Type B pancreatic cell (in vitro differentiated cells): Measurements from ENCODE around the gene FIGN. TPM values are rescaled to one million over a fixed set of nuclear protein-coding genes. Genes with fewer than 3 reads are reported as not detected.

Experiments
- DNase-seq: peaks from one replicate; pipeline ENCODE4 v3.0.0; 2021; ENCODE audit warnings: mixed read lengths; ENCODE audit not compliant: unreplicated experiment; ENCODE audit errors: extremely low spot score
- H3K27ac Mint-ChIP-seq: 2 replicates; pipeline ENCODE4 v1.8.0; 2021; ENCODE audit warnings: mild to moderate bottlenecking, mixed read lengths
- H3K27me3 Mint-ChIP-seq: 2 replicates; pipeline ENCODE4 v1.8.0; 2021; ENCODE audit warnings: mixed read lengths
- H3K36me3 Mint-ChIP-seq: 2 replicates; pipeline ENCODE4 v1.8.0; 2021; ENCODE audit warnings: mixed read lengths
- H3K4me1 Mint-ChIP-seq: one replicate; pipeline ENCODE4 v1.8.0; 2021; ENCODE audit warnings: mixed read lengths; ENCODE audit not compliant: unreplicated experiment
- H3K4me3 Mint-ChIP-seq: 2 replicates; pipeline ENCODE4 v1.8.0; 2021; ENCODE audit warnings: mild to moderate bottlenecking, mixed read lengths
- H3K9me3 Mint-ChIP-seq: 2 replicates; pipeline ENCODE4 v1.8.0; 2021; ENCODE audit warnings: mixed read lengths
- CTCF ChIP-seq: fragments of 200-600 bp; sonication (generic); conservative IDR thresholded peaks from 2 replicates; pipeline ENCODE4 v1.5.0; 2021; ENCODE audit warnings: antibody characterized with exemption, mild to moderate bottlenecking
- total RNA-seq: library from RNA; stranded (reverse); gene quantifications from 2 replicates; pipeline ENCODE4 v1.2.1, GENCODE V29; 2021; ENCODE audit warnings: low replicate concordance

FIGN gene
- total RNA-seq, 1 donor from 2014 or later, result 19.5 TPM

GRCh38 chr2:163692081-163692480 is 43.7 kb downstream of the FIGN start:
- no peak for DNase-seq
- peaks cover 8% of the 10 kb centered on the region for H3K36me3 Mint-ChIP-seq
- no peaks in the 10 kb centered on the region for H3K9me3 Mint-ChIP-seq
- no peak for TF ChIP-seq CTCF
- peaks cover 13% of the 10 kb centered on the region for H3K27me3 Mint-ChIP-seq
- no peak overlapping the region for H3K27ac Mint-ChIP-seq
- H3K4me3 Mint-ChIP-seq, result no peak overlapping the region
- H3K4me1 Mint-ChIP-seq, result peaks cover 4% of the 10 kb centered on the region

GRCh38 chr2:163690896-163691295 is 44.9 kb downstream of the FIGN start:
- Mint-ChIP-seq H3K4me1 (peaks cover 4% of the 10 kb centered on the region), H3K9me3 (no peaks in the 10 kb centered on the region), H3K36me3 (peaks cover 8% of the 10 kb centered on the region), H3K27me3 (peaks cover 13% of the 10 kb centered on the region), H3K27ac (no peak overlapping the region), H3K4me3 (no peak overlapping the region)
- no peak for TF ChIP-seq CTCF
- DNase-seq, result no peak

- peaks cover 7% of the 10 kb centered on the region for H3K36me3 Mint-ChIP-seq
- H3K27me3 Mint-ChIP-seq, result peaks cover 13% of the 10 kb centered on the region
- peaks cover 3% of the 10 kb centered on the region for H3K9me3 Mint-ChIP-seq
- no peak for TF ChIP-seq CTCF
- DNase-seq, result no peak
- H3K27ac Mint-ChIP-seq, result no peak overlapping the region
- H3K4me3 Mint-ChIP-seq, result no peak overlapping the region
- H3K4me1 Mint-ChIP-seq, result peaks cover 12% of the 10 kb centered on the region
Observed at GRCh38 chr2:163687217-163687616, 48.6 kb downstream of the FIGN start.

DNA sequence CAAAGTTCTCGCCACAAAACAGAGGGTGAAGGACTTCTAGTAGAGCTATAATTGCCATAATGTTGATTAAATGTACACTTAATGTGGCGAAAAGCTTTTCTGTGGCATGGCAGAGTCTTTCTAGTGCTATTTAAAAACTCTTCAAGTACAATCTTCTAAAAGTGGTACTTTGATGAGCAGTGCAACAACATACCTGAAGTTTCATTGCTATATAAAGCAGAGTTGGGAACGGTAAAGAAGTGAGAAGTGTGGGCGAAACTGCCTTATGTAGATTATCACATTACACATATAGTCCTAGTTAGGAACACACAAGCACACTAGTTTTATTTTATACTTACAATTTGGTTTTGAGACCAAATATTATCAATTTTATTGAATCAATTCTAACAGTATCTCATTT is 49.5 kb downstream of the FIGN start:
- no peak overlapping the region for H3K4me3 Mint-ChIP-seq
- peaks cover 12% of the 10 kb centered on the region for H3K4me1 Mint-ChIP-seq
- TF ChIP-seq CTCF, result no peak
- H3K9me3 Mint-ChIP-seq, result peaks cover 3% of the 10 kb centered on the region
- peaks cover 13% of the 10 kb centered on the region for H3K27me3 Mint-ChIP-seq
- H3K36me3 Mint-ChIP-seq, result peaks cover 7% of the 10 kb centered on the region
- no peak overlapping the region for H3K27ac Mint-ChIP-seq
- no peak for DNase-seq

DNA sequence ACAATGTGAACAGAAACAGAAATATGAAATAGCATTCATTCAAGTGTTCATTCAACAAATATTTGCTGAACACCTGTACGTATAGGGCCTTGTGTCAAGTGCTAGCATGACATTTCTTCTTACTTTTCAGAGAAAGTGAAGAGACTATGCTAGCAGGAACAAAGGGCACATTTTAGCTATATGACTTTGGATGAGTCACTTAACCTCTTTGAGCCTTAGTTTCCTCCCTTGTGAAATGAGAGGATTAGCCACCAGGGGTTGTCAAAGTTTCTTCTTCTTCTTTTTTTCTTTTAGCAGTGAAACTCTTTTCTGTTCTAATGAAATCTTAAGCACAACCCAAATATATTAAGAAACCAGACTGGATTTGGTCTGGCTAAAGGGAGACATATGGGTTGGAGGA is 53.1 kb downstream of the FIGN start:
- no peak for DNase-seq
- H3K9me3 Mint-ChIP-seq, result peaks cover 3% of the 10 kb centered on the region

More for the DNA sequence above, 53.1 kb downstream of the FIGN start:
- no peak overlapping the region for H3K27ac Mint-ChIP-seq
- TF ChIP-seq CTCF, result peak; percentile 60
- H3K4me3 Mint-ChIP-seq, result no peak overlapping the region
- H3K36me3 Mint-ChIP-seq, result peaks cover 3% of the 10 kb centered on the region
- peaks cover 12% of the 10 kb centered on the region for H3K4me1 Mint-ChIP-seq
- peaks cover 8% of the 10 kb centered on the region for H3K27me3 Mint-ChIP-seq
